Keratinocyte (primary cell): ENCODE measurements around the gene MOSMO. TPM values are rescaled to one million over a fixed set of nuclear protein-coding genes. Genes with fewer than 3 reads are reported as not detected.

Experiments used
- DNase-seq: peaks from one replicate; pipeline ENCODE4 v3.0.0-alpha.2; 2011; ENCODE audit warnings: low read depth, missing footprints, low spot score
- FAIRE-seq: peaks from 2 replicates; lab custom pipeline; 2011; peaks lifted over from hg19 to GRCh38; lab: Jason Lieb, UNC
- H2AFZ ChIP-seq: 2 replicates; pipeline ENCODE4 v1.6.0; 2012; ENCODE audit warnings: low read length, control low read depth, inconsistent platforms; ENCODE audit not compliant: control insufficient read depth
- H3K27ac ChIP-seq: 2 replicates; pipeline ENCODE4 v1.5.1; 2011; ENCODE audit warnings: low read length; ENCODE audit not compliant: control insufficient read depth, insufficient read depth
- H3K27me3 ChIP-seq: 3 replicates; pipeline ENCODE4 v1.6.0; 2011; ENCODE audit warnings: low read length; ENCODE audit not compliant: control insufficient read depth, insufficient read depth; ENCODE audit errors: extremely low read depth
- H3K36me3 ChIP-seq, 2 experiments: 2 replicates in 1 of 2; 3 replicates in 1 of 2; pipeline ENCODE4 v1.5.1; 2011; ENCODE audit warnings: low read length in 2 of 2, mild to moderate bottlenecking in 1 of 2; ENCODE audit not compliant: control insufficient read depth in 2 of 2, insufficient read depth in 2 of 2; ENCODE audit errors: extremely low read depth in 1 of 2
- H3K4me1 ChIP-seq: 3 replicates; pipeline ENCODE4 v1.5.1; 2011; ENCODE audit warnings: low read length; ENCODE audit not compliant: control insufficient read depth, insufficient read depth; ENCODE audit errors: extremely low read depth
- H3K4me2 ChIP-seq: 3 replicates; pipeline ENCODE4 v1.6.0; 2011; ENCODE audit warnings: low read depth, low read length; ENCODE audit not compliant: control insufficient read depth, insufficient read depth; ENCODE audit errors: extremely low read depth
- H3K4me3 ChIP-seq, 3 experiments: fragments of 200-600 bp in 1 of 3; sonication (generic) in 1 of 3; 2 replicates in 2 of 3; 3 replicates in 1 of 3; pipeline ENCODE4 v1.5.1; 2011 to 2016; ENCODE audit warnings: low read length in 3 of 3, mild to moderate bottlenecking in 3 of 3, control low read depth in 2 of 3, inconsistent platforms in 1 of 3, low read depth in 1 of 3, mixed read lengths in 1 of 3, mixed run types in 1 of 3, moderate library complexity in 1 of 3; ENCODE audit not compliant: control insufficient read depth in 2 of 3, insufficient read depth in 2 of 3; ENCODE audit errors: extremely low read depth in 1 of 3
- H3K79me2 ChIP-seq: 2 replicates; pipeline ENCODE4 v1.6.0; 2012; ENCODE audit warnings: low read length; ENCODE audit not compliant: control insufficient read depth, insufficient read depth
- H3K9ac ChIP-seq: 3 replicates; pipeline ENCODE4 v1.6.0; 2011; ENCODE audit warnings: low read length; ENCODE audit not compliant: control insufficient read depth, insufficient read depth; ENCODE audit errors: extremely low read depth
- H3K9me1 ChIP-seq: 3 replicates; pipeline ENCODE4 v1.6.0; 2011; ENCODE audit warnings: low read length; ENCODE audit not compliant: control insufficient read depth, insufficient read depth; ENCODE audit errors: extremely low read depth
- H3K9me3 ChIP-seq: 2 replicates; pipeline ENCODE4 v1.5.1; 2012; ENCODE audit warnings: low read depth, low read length; ENCODE audit not compliant: control insufficient read depth
- H4K20me1 ChIP-seq: 3 replicates; pipeline ENCODE4 v1.6.0; 2011; ENCODE audit warnings: low read length; ENCODE audit not compliant: control insufficient read depth, insufficient read depth; ENCODE audit errors: extremely low read depth
- EZH2 ChIP-seq: IDR thresholded peaks from one replicate; pipeline ENCODE4 v1.6.1; 2012; ENCODE audit warnings: inconsistent platforms, mild to moderate bottlenecking, low read length, moderate library complexity
- dilution Hi-C: fragments of 300-500 bp; cut with MboI; formaldehyde crosslinking; loops from one replicate; pipeline ENCODE4 v1.7.0; 2020; ENCODE audit warnings: low sequenced_read_pairs; ENCODE audit not compliant: extremely low pct_ligation_motif_present
- polyA plus RNA-seq, 5 experiments: library from polyadenylated mRNA; depleted of rRNA in 3 of 5; stranded (reverse) in 3 of 5; stranded (forward) in 1 of 5; unstranded in 1 of 5; fragments of >200 nt; gene quantifications; 1 replicate in 1 of 5; 2 replicates in 3 of 5; 3 replicates in 1 of 5; pipeline versions ENCODE4 v1.2.1 to v1.2.3, GENCODE V29; 2011 to 2012; ENCODE audit warnings: missing spikeins in 2 of 5, low read depth in 1 of 5, low replicate concordance in 1 of 5
- TF ChIP-seq, protein P1 (sequence below), 3 experiments: IDR thresholded peaks in 1 of 3; conservative IDR thresholded peaks in 1 of 3; optimal IDR thresholded peaks in 1 of 3; 2 replicates in 2 of 3; 3 replicates in 1 of 3; pipeline versions ENCODE3 to v1.5.1; 2011; ENCODE audit warnings: low read length in 3 of 3, mild to moderate bottlenecking in 3 of 3, moderate library complexity in 2 of 3, control low read depth in 1 of 3, inconsistent platforms in 1 of 3; ENCODE audit not compliant: insufficient read depth in 2 of 3; ENCODE audit errors: extremely low read depth in 1 of 3

Gene MOSMO
- polyA plus RNA-seq, 1 donor (not counting 4 experiments of a cell fraction or from before 2014, with no cell fraction given): 26.2 TPM

DNA sequence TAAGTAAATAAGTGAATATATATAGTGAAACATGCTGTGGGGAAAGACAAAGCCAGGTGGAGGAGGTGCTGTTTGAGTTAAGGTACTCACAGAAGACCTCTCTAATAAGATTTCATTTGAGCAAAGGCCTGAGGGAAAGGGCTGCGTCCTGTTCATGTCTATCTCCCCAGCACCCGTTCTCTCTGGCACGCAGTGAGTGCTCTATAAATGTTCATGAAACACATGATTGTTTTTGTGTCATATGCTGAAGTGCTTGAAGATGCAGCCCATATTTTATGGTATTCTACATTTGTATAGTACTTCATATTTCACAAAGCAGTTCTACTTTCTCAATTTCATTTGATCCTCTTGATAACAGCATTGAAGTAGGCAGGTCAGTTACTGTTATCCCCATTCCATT is 85.4 kb downstream of the MOSMO start:
- Histone ChIP-seq H3K79me2 (no peaks in the 10 kb centered on the region), H2AFZ (no peak overlapping the region), H3K27me3 (no peaks in the 10 kb centered on the region), H3K27ac (no peak overlapping the region), H3K4me3 (no peak overlapping the region), H4K20me1 (no peaks in the 10 kb centered on the region), H3K36me3 (no peaks in the 10 kb centered on the region), H3K4me1 (peaks cover 2% of the 10 kb centered on the region), H3K4me2 (no peak overlapping the region), H3K9ac (no peak overlapping the region), H3K9me3 (no peaks in the 10 kb centered on the region), H3K9me1 (no peaks in the 10 kb centered on the region)
- dilution Hi-C loops: no loop called here
- DNase-seq (no peak), FAIRE-seq (no peak)
- no peak for TF ChIP-seq EZH2
- TF ChIP-seq, protein P1, sequence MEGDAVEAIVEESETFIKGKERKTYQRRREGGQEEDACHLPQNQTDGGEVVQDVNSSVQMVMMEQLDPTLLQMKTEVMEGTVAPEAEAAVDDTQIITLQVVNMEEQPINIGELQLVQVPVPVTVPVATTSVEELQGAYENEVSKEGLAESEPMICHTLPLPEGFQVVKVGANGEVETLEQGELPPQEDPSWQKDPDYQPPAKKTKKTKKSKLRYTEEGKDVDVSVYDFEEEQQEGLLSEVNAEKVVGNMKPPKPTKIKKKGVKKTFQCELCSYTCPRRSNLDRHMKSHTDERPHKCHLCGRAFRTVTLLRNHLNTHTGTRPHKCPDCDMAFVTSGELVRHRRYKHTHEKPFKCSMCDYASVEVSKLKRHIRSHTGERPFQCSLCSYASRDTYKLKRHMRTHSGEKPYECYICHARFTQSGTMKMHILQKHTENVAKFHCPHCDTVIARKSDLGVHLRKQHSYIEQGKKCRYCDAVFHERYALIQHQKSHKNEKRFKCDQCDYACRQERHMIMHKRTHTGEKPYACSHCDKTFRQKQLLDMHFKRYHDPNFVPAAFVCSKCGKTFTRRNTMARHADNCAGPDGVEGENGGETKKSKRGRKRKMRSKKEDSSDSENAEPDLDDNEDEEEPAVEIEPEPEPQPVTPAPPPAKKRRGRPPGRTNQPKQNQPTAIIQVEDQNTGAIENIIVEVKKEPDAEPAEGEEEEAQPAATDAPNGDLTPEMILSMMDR (optimal IDR thresholded peaks at IDR 0.05 in 1 of 3, IDR thresholded peaks at IDR 0.05 in 1 of 3, conservative IDR thresholded peaks at IDR 0.05 in 1 of 3; ENCODE audit: extremely low read depth in 1 of 3, insufficient read depth in 2 of 3, low read length in 3 of 3): no peak

DNA sequence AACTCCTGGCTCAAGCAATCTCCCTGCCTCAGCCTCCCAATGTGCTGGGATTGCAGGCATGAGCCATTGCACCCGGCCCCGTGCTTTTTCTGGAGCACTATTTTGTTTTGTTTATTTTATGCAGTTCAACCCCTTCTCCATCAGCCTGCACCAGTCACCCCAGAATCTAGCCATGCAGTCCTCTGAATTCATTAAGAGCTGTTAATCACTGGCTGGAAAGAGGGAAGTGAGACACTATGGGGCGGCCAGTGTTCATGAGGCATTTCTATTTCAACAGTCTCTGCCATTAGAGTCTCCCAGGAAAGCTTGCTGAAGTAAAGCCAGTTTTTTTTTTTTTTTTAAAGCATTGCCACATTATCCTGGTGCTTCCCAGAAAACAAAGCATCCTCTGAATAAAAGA is 86.1 kb downstream of the MOSMO start:
- no peak overlapping the region for H3K9ac ChIP-seq
- H2AFZ ChIP-seq: no peak overlapping the region
- H3K36me3 ChIP-seq: no peaks in the 10 kb centered on the region
- peaks cover 2% of the 10 kb centered on the region for H3K4me1 ChIP-seq
- H3K4me3 ChIP-seq: no peak overlapping the region
- no peak overlapping the region for H3K27ac ChIP-seq
- DNase-seq (no peak), FAIRE-seq (no peak)
- no peak for TF ChIP-seq EZH2
- TF ChIP-seq, protein P1 (optimal IDR thresholded peaks at IDR 0.05 in 1 of 3, IDR thresholded peaks at IDR 0.05 in 1 of 3, conservative IDR thresholded peaks at IDR 0.05 in 1 of 3; ENCODE audit: extremely low read depth in 1 of 3, insufficient read depth in 2 of 3, low read length in 3 of 3): no peak
- no peaks in the 10 kb centered on the region for H3K79me2 ChIP-seq
- H3K9me3 ChIP-seq: no peaks in the 10 kb centered on the region
- no peaks in the 10 kb centered on the region for H3K9me1 ChIP-seq
- dilution Hi-C loops: no loop called here
- H3K27me3 ChIP-seq: no peaks in the 10 kb centered on the region
- no peaks in the 10 kb centered on the region for H4K20me1 ChIP-seq
- H3K4me2 ChIP-seq: no peak overlapping the region
